Subcutaneous abdominal adipose tissue (tissue), 5 donors: ENCODE results near the gene TSPAN3.

ENCODE experiments used
- H3K27ac ChIP-seq: one replicate; pipeline ENCODE4 v1.7.0; 2013; ENCODE audit warnings: low read depth, mild to moderate bottlenecking, inconsistent platforms, low read length, moderate library complexity
- H3K27me3 ChIP-seq, 5 donors: one replicate each; pipeline ENCODE4 v1.7.0; 2013; ENCODE audit warnings: low read length in 5 of 5, inconsistent platforms in 1 of 5; ENCODE audit not compliant: control insufficient read depth in 5 of 5, insufficient read depth in 4 of 5
- H3K36me3 ChIP-seq, 5 donors: one replicate each; pipeline ENCODE4 v1.7.0; 2013; ENCODE audit warnings: low read length in 5 of 5; ENCODE audit not compliant: control insufficient read depth in 5 of 5, insufficient read depth in 5 of 5
- H3K4me1 ChIP-seq, 5 donors: one replicate each; pipeline ENCODE4 v1.7.0; 2013; ENCODE audit warnings: low read length in 5 of 5, mild to moderate bottlenecking in 3 of 5, moderate library complexity in 1 of 5; ENCODE audit not compliant: control insufficient read depth in 5 of 5, insufficient read depth in 5 of 5
- H3K4me3 ChIP-seq, 5 donors: one replicate each; pipeline ENCODE4 v1.7.0; 2013; ENCODE audit warnings: low read length in 5 of 5, low read depth in 1 of 5
- H3K9ac ChIP-seq, 5 donors: one replicate each; pipeline ENCODE4 v1.7.0; 2013; ENCODE audit warnings: low read length in 5 of 5, mild to moderate bottlenecking in 4 of 5, moderate library complexity in 3 of 5
- H3K9me3 ChIP-seq, 5 donors: one replicate each; pipeline ENCODE4 v1.7.0; 2013; ENCODE audit warnings: low read length in 5 of 5; ENCODE audit not compliant: control insufficient read depth in 5 of 5
- donor health status: healthy.
- donor health status: healthy.
- donor health status: healthy.
- donor health status: healthy.
- donor health status: healthy.

Gene TSPAN3

GRCh38 chr15:77012868-77013267 lies 58.0 kb downstream of the TSPAN3 start:
- Histone ChIP-seq H3K36me3 (no peaks in the 10 kb centered on the region), H3K27me3 (peaks cover 0 to 12% (median 2%) of the 10 kb centered on the region in 5 donors), H3K9ac (no peak overlapping the region), H3K9me3 (no peaks in the 10 kb centered on the region), H3K4me3 (no peak overlapping the region), H3K27ac (no peak overlapping the region), H3K4me1 (peaks cover 0 to 34% (median 19%) of the 10 kb centered on the region in 5 donors)

- no peak overlapping the region for H3K4me3 ChIP-seq
- no peak overlapping the region for H3K9ac ChIP-seq
- peaks cover 0 to 34% (median 19%) of the 10 kb centered on the region in 5 donors for H3K4me1 ChIP-seq
- H3K27me3 ChIP-seq = peaks cover 0 to 10% (median 0%) of the 10 kb centered on the region in 5 donors
- H3K36me3 ChIP-seq = no peaks in the 10 kb centered on the region
- no peak overlapping the region for H3K27ac ChIP-seq
- no peaks in the 10 kb centered on the region for H3K9me3 ChIP-seq
Measured at GRCh38 chr15:77012117-77012712, 58.7 kb downstream of the TSPAN3 start.

- H3K27me3 ChIP-seq = peaks cover 0 to 1% (median 0%) of the 10 kb centered on the region in 5 donors
- H3K4me1 ChIP-seq = peaks cover 0 to 28% (median 13%) of the 10 kb centered on the region in 5 donors
- H3K9ac ChIP-seq = no peak overlapping the region
- no peaks in the 10 kb centered on the region for H3K36me3 ChIP-seq
- H3K9me3 ChIP-seq = no peaks in the 10 kb centered on the region
- no peak overlapping the region for H3K27ac ChIP-seq
- H3K4me3 ChIP-seq = no peak overlapping the region
Measured at GRCh38 chr15:77010857-77011256, 60.1 kb downstream of the TSPAN3 start.

GRCh38 chr15:77010312-77010686 lies 60.6 kb downstream of the TSPAN3 start:
- Histone ChIP-seq H3K4me1 (peaks cover 0 to 23% (median 7%) of the 10 kb centered on the region in 5 donors), H3K36me3 (no peaks in the 10 kb centered on the region), H3K4me3 (no peak overlapping the region), H3K9me3 (no peaks in the 10 kb centered on the region), H3K27me3 (no peaks in the 10 kb centered on the region), H3K27ac (no peak overlapping the region), H3K9ac (no peak overlapping the region)

- Histone ChIP-seq H3K9me3 (no peaks in the 10 kb centered on the region), H3K4me3 (no peak overlapping the region), H3K4me1 (peaks cover 0 to 18% (median 5%) of the 10 kb centered on the region in 5 donors), H3K9ac (no peak overlapping the region), H3K27me3 (no peaks in the 10 kb centered on the region), H3K27ac (no peak overlapping the region), H3K36me3 (no peaks in the 10 kb centered on the region)
Measured at GRCh38 chr15:77009646-77010311, 61.1 kb downstream of the TSPAN3 start.

- Histone ChIP-seq H3K36me3 (no peaks in the 10 kb centered on the region), H3K4me1 (peaks cover 0 to 17% (median 3%) of the 10 kb centered on the region in 5 donors), H3K9ac (no peak overlapping the region), H3K27ac (no peak overlapping the region), H3K27me3 (no peaks in the 10 kb centered on the region), H3K9me3 (no peaks in the 10 kb centered on the region), H3K4me3 (no peak overlapping the region)
Measured at GRCh38 chr15:77009176-77009575, 61.7 kb downstream of the TSPAN3 start.

- Histone ChIP-seq H3K4me1 (peaks cover 0 to 31% (median 3%) of the 10 kb centered on the region in 5 donors), H3K27me3 (no peaks in the 10 kb centered on the region), H3K4me3 (no peak overlapping the region), H3K36me3 (no peaks in the 10 kb centered on the region), H3K27ac (no peak overlapping the region), H3K9ac (no peak overlapping the region), H3K9me3 (no peaks in the 10 kb centered on the region)
Measured at GRCh38 chr15:77004189-77004588, 66.7 kb downstream of the TSPAN3 start.

- no peak overlapping the region for H3K27ac ChIP-seq
- no peak overlapping the region for H3K4me3 ChIP-seq
- no peaks in the 10 kb centered on the region for H3K9me3 ChIP-seq
Measured at GRCh38 chr15:77002954-77003912, 67.7 kb downstream of the TSPAN3 start.

GRCh38 chr15:77002436-77002835 lies 68.5 kb downstream of the TSPAN3 start:
- no peak overlapping the region for H3K4me3 ChIP-seq
- H3K27me3 ChIP-seq = no peaks in the 10 kb centered on the region
- no peaks in the 10 kb centered on the region for H3K36me3 ChIP-seq
- H3K27ac ChIP-seq = no peak overlapping the region
- no peak overlapping the region for H3K9ac ChIP-seq
- H3K9me3 ChIP-seq = no peaks in the 10 kb centered on the region
- peaks cover 0 to 42% (median 4%) of the 10 kb centered on the region in 5 donors for H3K4me1 ChIP-seq

More at GRCh38 chr15:77002954-77003912, 67.7 kb downstream of the TSPAN3 start:
- H3K36me3 ChIP-seq = no peaks in the 10 kb centered on the region
- no peaks in the 10 kb centered on the region for H3K27me3 ChIP-seq
- H3K9ac ChIP-seq = no peak overlapping the region
- H3K4me1 ChIP-seq = peaks cover 0 to 39% (median 3%) of the 10 kb centered on the region in 5 donors
